WTC11 (cell line): Measurements from ENCODE around the gene ABCC3. TPM values are rescaled to one million over a fixed set of nuclear protein-coding genes. Genes with fewer than 3 reads are reported as not detected.
A peak's percentile ranks its signal among the peaks of the same experiment; 100 is the strongest.

Source experiments
- ATAC-seq: fragments of 200-7000 bp; cut with Tn5 transposase; 2 replicates; pipeline ENCODE4 v1.10.0; 2021; ENCODE audit warnings: mild to moderate bottlenecking, moderate library complexity
- CTCF ChIA-PET: fragments of 300-600 bp; sonication (Branson Sonifier 250); formaldehyde crosslinking; loops from one replicate; lab custom pipeline; 2021; ENCODE audit warnings: antibody characterized with exemption; lab: Charles Lee
- POLR2A ChIA-PET: fragments of 350-600 bp; sonication (Branson Sonifier 250); formaldehyde crosslinking; loops from one replicate; lab custom pipeline; 2021; ENCODE audit warnings: antibody characterized with exemption; lab: Charles Lee
- DNase-seq: peaks from one replicate; pipeline ENCODE4 v3.0.0; 2021; ENCODE audit warnings: low spot score
- H3K27ac Mint-ChIP-seq: 2 replicates; pipeline ENCODE4 v1.8.0; 2021; ENCODE audit warnings: mixed read lengths
- H3K27me3 Mint-ChIP-seq: 2 replicates; pipeline ENCODE4 v1.8.0; 2021; ENCODE audit warnings: low read depth, mild to moderate bottlenecking, moderate library complexity, mixed read lengths
- H3K36me3 Mint-ChIP-seq: 2 replicates; pipeline ENCODE4 v1.8.0; 2021; ENCODE audit warnings: mixed read lengths
- H3K4me1 Mint-ChIP-seq: 2 replicates; pipeline ENCODE4 v1.8.0; 2022; ENCODE audit warnings: mixed read lengths
- H3K4me3 Mint-ChIP-seq: 2 replicates; pipeline ENCODE4 v1.8.0; 2021; ENCODE audit warnings: mild to moderate bottlenecking, moderate library complexity, mixed read lengths
- H3K9me3 Mint-ChIP-seq: 2 replicates; pipeline ENCODE4 v1.8.0; 2021; ENCODE audit warnings: mixed read lengths
- ATF3 ChIP-seq: sonication (generic); formaldehyde crosslinking; conservative IDR thresholded peaks from 2 replicates; pipeline ENCODE4 v1.8.1; 2022; ENCODE audit warnings: mild to moderate bottlenecking, missing genetic modification reagents
- CBFB ChIP-seq: sonication (generic); formaldehyde crosslinking; IDR thresholded peaks from 2 replicates; pipeline ENCODE4 v1.8.1; 2022; ENCODE audit warnings: mild to moderate bottlenecking, low read depth, missing genetic modification reagents
- CREB1 ChIP-seq: sonication (generic); formaldehyde crosslinking; IDR thresholded peaks from 2 replicates; pipeline ENCODE4 v1.8.0; 2023; ENCODE audit warnings: mild to moderate bottlenecking, missing genetic modification reagents
- ELF4 ChIP-seq: sonication (generic); formaldehyde crosslinking; IDR thresholded peaks from 2 replicates; pipeline ENCODE4 v1.8.1; 2022; ENCODE audit warnings: low read depth, mild to moderate bottlenecking, moderate library complexity, missing genetic modification reagents
- GABPB1 ChIP-seq: sonication (generic); formaldehyde crosslinking; IDR thresholded peaks from 2 replicates; pipeline ENCODE4 v1.8.1; 2023; ENCODE audit warnings: mild to moderate bottlenecking, missing genetic modification reagents
- HMGA2 ChIP-seq: fragments of 250-450 bp; sonication (Bioruptor Pico); IDR thresholded peaks from 2 replicates; pipeline ENCODE4 v1.4.0; 2021; ENCODE audit warnings: mild to moderate bottlenecking, moderate library complexity
- MXD4 ChIP-seq: fragments of 250-450 bp; sonication (Bioruptor Pico); IDR thresholded peaks from 2 replicates; pipeline ENCODE4 v1.8.0; 2021; ENCODE audit warnings: mild to moderate bottlenecking, moderate library complexity, borderline replicate concordance
- MYBL2 ChIP-seq: sonication (generic); formaldehyde crosslinking; IDR thresholded peaks from 2 replicates; pipeline ENCODE4 v1.8.1; 2023; ENCODE audit warnings: mild to moderate bottlenecking, moderate library complexity, missing genetic modification reagents
- OVOL2 ChIP-seq: fragments of 250-450 bp; sonication (Bioruptor Pico); IDR thresholded peaks from 2 replicates; pipeline ENCODE4 v1.9.0; 2021; ENCODE audit warnings: mild to moderate bottlenecking, borderline replicate concordance
- SOX15 ChIP-seq: fragments of 250-450 bp; sonication (Bioruptor Pico); IDR thresholded peaks from 2 replicates; pipeline ENCODE4 v1.9.0; 2021; ENCODE audit warnings: mild to moderate bottlenecking
- SP1 ChIP-seq: sonication (generic); formaldehyde crosslinking; conservative IDR thresholded peaks from 2 replicates; pipeline ENCODE4 v1.8.1; 2022; ENCODE audit warnings: missing genetic modification reagents
- TCF7 ChIP-seq: sonication (generic); formaldehyde crosslinking; IDR thresholded peaks from 2 replicates; pipeline ENCODE4 v1.8.0; 2022; ENCODE audit warnings: mild to moderate bottlenecking, low read depth, missing genetic modification reagents, moderate library complexity
- ZNF121 ChIP-seq: sonication (generic); formaldehyde crosslinking; IDR thresholded peaks from 2 replicates; pipeline ENCODE4 v1.8.0; 2023; ENCODE audit warnings: missing genetic modification reagents
- ZNF263 ChIP-seq: sonication (generic); formaldehyde crosslinking; IDR thresholded peaks from 2 replicates; pipeline ENCODE4 v1.8.1; 2022; ENCODE audit warnings: low read depth, mild to moderate bottlenecking, moderate library complexity, missing genetic modification reagents
- total RNA-seq: library from RNA; stranded (reverse); gene quantifications from 3 replicates; pipeline ENCODE4 v1.2.3, GENCODE V29; 2021
- TF ChIP-seq, protein P1 (sequence below): sonication (generic); formaldehyde crosslinking; IDR thresholded peaks from 2 replicates; pipeline ENCODE4 v1.8.1; 2023; ENCODE audit warnings: mild to moderate bottlenecking, missing genetic modification reagents, moderate library complexity
- TF ChIP-seq, protein P2 (sequence below): sonication (generic); formaldehyde crosslinking; IDR thresholded peaks from 2 replicates; pipeline ENCODE4 v1.8.0; 2022; ENCODE audit warnings: missing genetic modification reagents
- TF ChIP-seq, protein P3 (sequence below): sonication (generic); formaldehyde crosslinking; IDR thresholded peaks from 2 replicates; pipeline ENCODE4 v1.8.0; 2022; ENCODE audit warnings: mild to moderate bottlenecking, missing genetic modification reagents
- TF ChIP-seq, protein P4 (sequence below): fragments of 250-450 bp; sonication (Bioruptor Pico); IDR thresholded peaks from 2 replicates; pipeline ENCODE4 v2.1.2; 2022; ENCODE audit warnings: mild to moderate bottlenecking, moderate library complexity

The ABCC3 gene
- total RNA-seq, 1 experiment from 2014 or later = 0.92 TPM

DNA sequence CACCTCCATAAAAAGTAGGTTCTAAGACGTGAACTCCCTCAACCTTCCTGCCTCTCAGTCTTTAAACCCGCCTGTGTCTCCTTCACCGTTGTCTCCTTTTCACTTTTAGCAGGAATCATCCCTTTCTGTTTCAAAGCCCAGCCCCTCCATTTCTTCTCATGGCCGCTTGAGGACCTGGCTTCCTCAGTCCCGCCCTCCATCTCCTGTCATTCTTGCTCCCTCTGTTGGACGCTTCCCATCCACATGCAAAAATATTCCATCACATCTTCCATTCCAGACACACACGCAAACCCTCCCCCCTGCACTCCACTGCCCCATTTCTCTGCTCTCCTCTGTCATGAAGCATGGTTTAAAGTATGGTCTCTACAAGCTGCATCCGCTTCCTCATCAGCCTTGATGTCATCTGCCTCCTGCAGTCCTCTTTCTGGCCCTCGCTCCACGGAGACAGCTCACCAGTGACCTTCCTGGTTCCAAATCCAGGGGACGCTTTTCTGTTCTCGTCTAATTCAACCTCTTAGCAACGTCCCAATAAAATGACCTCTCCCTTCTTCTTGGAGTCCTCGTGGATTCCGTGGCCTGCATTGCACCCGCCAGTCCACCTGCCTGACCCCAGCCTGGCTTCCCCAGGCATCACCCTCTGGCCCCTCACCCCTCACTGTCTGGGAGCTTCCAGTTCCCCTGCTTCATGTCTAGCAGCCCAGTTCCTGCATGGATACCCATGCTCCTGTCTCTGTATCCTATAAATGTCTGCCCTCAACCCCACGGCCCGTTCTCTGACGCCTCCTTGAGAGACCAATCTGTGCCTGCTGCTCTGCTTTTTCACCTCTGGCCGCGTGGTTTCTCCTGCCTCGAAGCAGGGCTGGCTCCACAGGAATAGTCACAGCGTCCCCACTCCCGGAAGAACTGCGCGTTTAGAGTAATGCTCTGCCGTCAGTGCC lies 46.9 kb downstream of the ABCC3 start:
- ATAC-seq (peak; percentile 53), DNase-seq (no peak)
- CTCF ChIA-PET = interaction anchor here (0.9 to 1.3 kb wide), 4 partner anchors 12 to 131 kb away, joined by 3 to 8 read pairs (median 6); no protein-coding TSS in a partner anchor
- TF ChIP-seq MXD4 (no peak), TCF7 (CRISPR knock-in tag) (no peak)
- no peaks in the 10 kb centered on the region for H3K36me3 Mint-ChIP-seq
- H3K4me3 Mint-ChIP-seq = no peak overlapping the region
- no peaks in the 10 kb centered on the region for H3K27me3 Mint-ChIP-seq
- H3K4me1 Mint-ChIP-seq = peaks cover 24% of the 10 kb centered on the region
- no peak overlapping the region for H3K27ac Mint-ChIP-seq
- POLR2A ChIA-PET = no interaction called here
- no peaks in the 10 kb centered on the region for H3K9me3 Mint-ChIP-seq

DNA sequence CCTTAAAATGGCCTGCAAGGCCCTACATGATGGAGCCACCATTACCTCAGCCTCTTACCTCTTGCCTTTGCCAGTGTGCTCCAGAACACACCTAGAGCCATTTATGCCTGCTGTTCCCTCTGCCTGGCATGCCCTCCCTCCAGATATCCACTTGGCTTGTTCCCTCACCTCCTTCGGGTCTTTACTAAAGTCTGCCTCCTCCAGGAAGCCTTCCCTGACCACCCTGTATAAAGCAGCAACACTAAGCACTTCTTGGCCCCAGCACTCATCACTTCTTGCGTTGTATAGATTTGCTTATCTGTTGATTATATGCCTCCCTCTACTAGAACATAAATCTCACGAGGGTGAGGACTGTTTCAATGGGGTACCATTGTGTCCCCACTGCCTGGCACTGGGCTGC lies 47.8 kb downstream of the ABCC3 start:
- ChIA-PET CTCF (interaction anchor here (1.3 to 1.5 kb wide), 2 partner anchors 52 to 100 kb away, joined by 4 to 8 read pairs; no protein-coding TSS in a partner anchor), POLR2A (no interaction called here)
- no peaks in the 10 kb centered on the region for H3K36me3 Mint-ChIP-seq
- no peaks in the 10 kb centered on the region for H3K27me3 Mint-ChIP-seq
- no peaks in the 10 kb centered on the region for H3K9me3 Mint-ChIP-seq
- DNase-seq (no peak), ATAC-seq (no peak)
- H3K4me1 Mint-ChIP-seq = peaks cover 26% of the 10 kb centered on the region
- TF ChIP-seq OVOL2 (CRISPR knock-in tag) (no peak), MYBL2 (CRISPR knock-in tag) (no peak), CREB1 (CRISPR knock-in tag) (no peak), ATF3 (CRISPR knock-in tag) (no peak), ZNF263 (CRISPR knock-in tag) (no peak), SP1 (CRISPR knock-in tag) (no peak), ELF4 (CRISPR knock-in tag) (no peak)
- TF ChIP-seq, protein P1, sequence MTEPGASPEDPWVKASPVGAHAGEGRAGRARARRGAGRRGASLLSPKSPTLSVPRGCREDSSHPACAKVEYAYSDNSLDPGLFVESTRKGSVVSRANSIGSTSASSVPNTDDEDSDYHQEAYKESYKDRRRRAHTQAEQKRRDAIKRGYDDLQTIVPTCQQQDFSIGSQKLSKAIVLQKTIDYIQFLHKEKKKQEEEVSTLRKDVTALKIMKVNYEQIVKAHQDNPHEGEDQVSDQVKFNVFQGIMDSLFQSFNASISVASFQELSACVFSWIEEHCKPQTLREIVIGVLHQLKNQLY (CRISPR knock-in tag) = no peak
- TF ChIP-seq, all 79 proteins: peak for 0
- Mint-ChIP-seq H3K27ac (no peak overlapping the region), H3K4me3 (no peak overlapping the region)

- no peak for DNase-seq
- CTCF ChIA-PET = interaction anchor here (1.5 kb wide), 1 partner anchor 100 kb away, joined by 4 read pairs; no protein-coding TSS in a partner anchor
- no peak overlapping the region for H3K4me3 Mint-ChIP-seq
- TF ChIP-seq GABPB1 (CRISPR knock-in tag) (peak; percentile 43; the same call in 1 of the 2 replicates), CBFB (CRISPR knock-in tag) (no peak)
- TF ChIP-seq, all 79 proteins: peak for 1
- Mint-ChIP-seq H3K27me3 (no peaks in the 10 kb centered on the region), H3K4me1 (peaks cover 26% of the 10 kb centered on the region), H3K27ac (no peak overlapping the region), H3K36me3 (no peaks in the 10 kb centered on the region), H3K9me3 (no peaks in the 10 kb centered on the region)
- POLR2A ChIA-PET = no interaction called here
- ATAC-seq = no peak
These were observed 48.3 kb downstream of the ABCC3 start for GRCh38 chr17:50682938-50683337.

- DNase-seq (no peak), ATAC-seq (no peak)
- no peaks in the 10 kb centered on the region for H3K27me3 Mint-ChIP-seq
- no peaks in the 10 kb centered on the region for H3K36me3 Mint-ChIP-seq
- no peaks in the 10 kb centered on the region for H3K9me3 Mint-ChIP-seq
- POLR2A ChIA-PET = no interaction called here
- H3K4me3 Mint-ChIP-seq = no peak overlapping the region
- CTCF ChIA-PET = interaction anchor here (0.8 to 1.7 kb wide), 8 partner anchors 9 to 142 kb away, joined by 3 to 12 read pairs (median 6); no protein-coding TSS in a partner anchor
- H3K4me1 Mint-ChIP-seq = peaks cover 26% of the 10 kb centered on the region
- no peak overlapping the region for H3K27ac Mint-ChIP-seq
- TF ChIP-seq, protein P2, sequence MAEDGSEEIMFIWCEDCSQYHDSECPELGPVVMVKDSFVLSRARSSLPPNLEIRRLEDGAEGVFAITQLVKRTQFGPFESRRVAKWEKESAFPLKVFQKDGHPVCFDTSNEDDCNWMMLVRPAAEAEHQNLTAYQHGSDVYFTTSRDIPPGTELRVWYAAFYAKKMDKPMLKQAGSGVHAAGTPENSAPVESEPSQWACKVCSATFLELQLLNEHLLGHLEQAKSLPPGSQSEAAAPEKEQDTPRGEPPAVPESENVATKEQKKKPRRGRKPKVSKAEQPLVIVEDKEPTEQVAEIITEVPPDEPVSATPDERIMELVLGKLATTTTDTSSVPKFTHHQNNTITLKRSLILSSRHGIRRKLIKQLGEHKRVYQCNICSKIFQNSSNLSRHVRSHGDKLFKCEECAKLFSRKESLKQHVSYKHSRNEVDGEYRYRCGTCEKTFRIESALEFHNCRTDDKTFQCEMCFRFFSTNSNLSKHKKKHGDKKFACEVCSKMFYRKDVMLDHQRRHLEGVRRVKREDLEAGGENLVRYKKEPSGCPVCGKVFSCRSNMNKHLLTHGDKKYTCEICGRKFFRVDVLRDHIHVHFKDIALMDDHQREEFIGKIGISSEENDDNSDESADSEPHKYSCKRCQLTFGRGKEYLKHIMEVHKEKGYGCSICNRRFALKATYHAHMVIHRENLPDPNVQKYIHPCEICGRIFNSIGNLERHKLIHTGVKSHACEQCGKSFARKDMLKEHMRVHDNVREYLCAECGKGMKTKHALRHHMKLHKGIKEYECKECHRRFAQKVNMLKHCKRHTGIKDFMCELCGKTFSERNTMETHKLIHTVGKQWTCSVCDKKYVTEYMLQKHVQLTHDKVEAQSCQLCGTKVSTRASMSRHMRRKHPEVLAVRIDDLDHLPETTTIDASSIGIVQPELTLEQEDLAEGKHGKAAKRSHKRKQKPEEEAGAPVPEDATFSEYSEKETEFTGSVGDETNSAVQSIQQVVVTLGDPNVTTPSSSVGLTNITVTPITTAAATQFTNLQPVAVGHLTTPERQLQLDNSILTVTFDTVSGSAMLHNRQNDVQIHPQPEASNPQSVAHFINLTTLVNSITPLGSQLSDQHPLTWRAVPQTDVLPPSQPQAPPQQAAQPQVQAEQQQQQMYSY (CRISPR knock-in tag) = no peak
- TF ChIP-seq HMGA2 (no peak), SOX15 (CRISPR knock-in tag) (no peak), ZNF121 (CRISPR knock-in tag) (no peak), TCF7 (CRISPR knock-in tag) (no peak)
- TF ChIP-seq, protein P3, sequence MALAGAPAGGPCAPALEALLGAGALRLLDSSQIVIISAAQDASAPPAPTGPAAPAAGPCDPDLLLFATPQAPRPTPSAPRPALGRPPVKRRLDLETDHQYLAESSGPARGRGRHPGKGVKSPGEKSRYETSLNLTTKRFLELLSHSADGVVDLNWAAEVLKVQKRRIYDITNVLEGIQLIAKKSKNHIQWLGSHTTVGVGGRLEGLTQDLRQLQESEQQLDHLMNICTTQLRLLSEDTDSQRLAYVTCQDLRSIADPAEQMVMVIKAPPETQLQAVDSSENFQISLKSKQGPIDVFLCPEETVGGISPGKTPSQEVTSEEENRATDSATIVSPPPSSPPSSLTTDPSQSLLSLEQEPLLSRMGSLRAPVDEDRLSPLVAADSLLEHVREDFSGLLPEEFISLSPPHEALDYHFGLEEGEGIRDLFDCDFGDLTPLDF (CRISPR knock-in tag) = no peak
- TF ChIP-seq, protein P4, sequence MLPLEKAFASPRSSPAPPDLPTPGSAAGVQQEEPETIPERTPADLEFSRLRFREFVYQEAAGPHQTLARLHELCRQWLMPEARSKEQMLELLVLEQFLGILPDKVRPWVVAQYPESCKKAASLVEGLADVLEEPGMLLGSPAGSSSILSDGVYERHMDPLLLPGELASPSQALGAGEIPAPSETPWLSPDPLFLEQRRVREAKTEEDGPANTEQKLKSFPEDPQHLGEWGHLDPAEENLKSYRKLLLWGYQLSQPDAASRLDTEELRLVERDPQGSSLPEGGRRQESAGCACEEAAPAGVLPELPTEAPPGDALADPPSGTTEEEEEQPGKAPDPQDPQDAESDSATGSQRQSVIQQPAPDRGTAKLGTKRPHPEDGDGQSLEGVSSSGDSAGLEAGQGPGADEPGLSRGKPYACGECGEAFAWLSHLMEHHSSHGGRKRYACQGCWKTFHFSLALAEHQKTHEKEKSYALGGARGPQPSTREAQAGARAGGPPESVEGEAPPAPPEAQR (CRISPR knock-in tag) = no peak
These were observed 49.0 kb downstream of the ABCC3 start for GRCh38 chr17:50683434-50684287.
